ENCODE measurements around the gene OR51B5. TPM values are rescaled to one million over a fixed set of nuclear protein-coding genes. Genes with fewer than 3 reads are reported as not detected.
"Not testable (repeated sequence)": the region's sequence is repeated elsewhere in the genome, so short reads cannot be mapped to it uniquely, and the experiment has no call there.

Gene OR51B5
- total RNA-seq, 4 donors from 2014 or later: not detected

DNA sequence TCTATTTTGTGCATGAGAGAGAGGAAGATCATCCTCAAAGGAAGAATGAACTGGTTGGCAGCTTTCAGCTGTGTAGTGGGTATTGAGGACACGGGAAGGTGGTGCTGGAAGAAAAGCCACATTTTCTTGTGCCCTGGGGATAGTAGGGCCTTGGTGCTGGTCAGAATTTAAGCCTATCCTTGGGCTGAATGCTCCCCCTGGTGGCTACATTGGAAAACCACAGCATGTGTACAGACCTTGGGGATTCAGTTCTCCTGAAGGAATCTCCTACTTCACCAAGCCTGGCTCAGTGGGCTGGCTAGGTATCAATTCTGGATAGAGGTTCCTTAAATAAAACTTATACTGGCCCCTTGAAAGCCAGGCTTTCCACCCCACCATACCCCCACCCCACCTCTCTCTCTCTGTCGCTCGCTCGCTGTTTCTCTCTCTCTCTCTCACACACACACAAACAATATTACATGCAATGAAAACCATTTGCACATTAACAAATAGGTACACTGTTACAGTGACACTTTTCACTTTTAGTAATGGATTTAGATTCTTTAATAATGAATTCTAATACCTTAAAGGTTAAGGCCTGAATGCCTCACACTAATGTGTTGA, 37.5 kb upstream of the OR51B5 start:
- Histone ChIP-seq H3K36me3 (no peaks in the 10 kb centered on the region), H3K4me3 (no peak overlapping the region), H3K9me3 (no peaks in the 10 kb centered on the region), H3K27ac (no peak overlapping the region), H3K27me3 (no peaks in the 10 kb centered on the region), H3K4me1 (no peaks in the 10 kb centered on the region)
- TF ChIP-seq, protein P1, sequence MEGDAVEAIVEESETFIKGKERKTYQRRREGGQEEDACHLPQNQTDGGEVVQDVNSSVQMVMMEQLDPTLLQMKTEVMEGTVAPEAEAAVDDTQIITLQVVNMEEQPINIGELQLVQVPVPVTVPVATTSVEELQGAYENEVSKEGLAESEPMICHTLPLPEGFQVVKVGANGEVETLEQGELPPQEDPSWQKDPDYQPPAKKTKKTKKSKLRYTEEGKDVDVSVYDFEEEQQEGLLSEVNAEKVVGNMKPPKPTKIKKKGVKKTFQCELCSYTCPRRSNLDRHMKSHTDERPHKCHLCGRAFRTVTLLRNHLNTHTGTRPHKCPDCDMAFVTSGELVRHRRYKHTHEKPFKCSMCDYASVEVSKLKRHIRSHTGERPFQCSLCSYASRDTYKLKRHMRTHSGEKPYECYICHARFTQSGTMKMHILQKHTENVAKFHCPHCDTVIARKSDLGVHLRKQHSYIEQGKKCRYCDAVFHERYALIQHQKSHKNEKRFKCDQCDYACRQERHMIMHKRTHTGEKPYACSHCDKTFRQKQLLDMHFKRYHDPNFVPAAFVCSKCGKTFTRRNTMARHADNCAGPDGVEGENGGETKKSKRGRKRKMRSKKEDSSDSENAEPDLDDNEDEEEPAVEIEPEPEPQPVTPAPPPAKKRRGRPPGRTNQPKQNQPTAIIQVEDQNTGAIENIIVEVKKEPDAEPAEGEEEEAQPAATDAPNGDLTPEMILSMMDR (IDR thresholded peaks at IDR 0.05): peak in 1 of 2 donors; percentile 34
- TF ChIP-seq POLR2A (IDR thresholded peaks at IDR 0.05): no peak
- WGBS: 70% methylated on average over 4 of the region's 4 CpGs
- DNase-seq (ENCODE audit: low spot score in 2 of 2): no peak

DNA sequence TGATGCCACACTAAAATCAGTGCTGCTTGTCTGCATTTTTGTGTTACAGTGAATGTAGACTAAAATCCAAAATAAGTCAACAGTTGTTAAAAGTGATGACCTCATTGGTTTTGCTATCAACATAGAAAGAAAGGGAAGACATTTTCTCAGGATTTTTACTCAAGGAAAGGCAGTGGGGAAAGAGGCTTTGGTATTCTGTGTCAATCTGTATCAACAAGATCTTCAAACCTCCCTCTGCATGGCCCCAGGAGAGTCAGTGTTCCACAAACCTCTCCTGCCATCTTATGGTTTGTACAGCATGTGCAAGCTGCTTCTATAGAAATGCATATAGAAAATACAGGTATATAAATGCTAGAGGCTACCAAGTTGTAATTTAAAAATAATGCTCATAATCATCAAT, 26.5 kb upstream of the OR51B5 start:
- Histone ChIP-seq H3K36me3 (no peaks in the 10 kb centered on the region), H3K27ac (no peak overlapping the region), H3K4me1 (no peaks in the 10 kb centered on the region), H3K4me3 (no peak overlapping the region), H3K27me3 (no peaks in the 10 kb centered on the region), H3K9me3 (peaks cover 4% of the 10 kb centered on the region)
- TF ChIP-seq EP300 (IDR thresholded peaks at IDR 0.05) (no peak), POLR2AphosphoS5 (IDR thresholded peaks at IDR 0.05) (no peak), POLR2A (IDR thresholded peaks at IDR 0.05) (no peak)
- TF ChIP-seq, protein P1 (IDR thresholded peaks at IDR 0.05): no peak
- DNase-seq (ENCODE audit: low spot score in 2 of 2): no peak

DNA sequence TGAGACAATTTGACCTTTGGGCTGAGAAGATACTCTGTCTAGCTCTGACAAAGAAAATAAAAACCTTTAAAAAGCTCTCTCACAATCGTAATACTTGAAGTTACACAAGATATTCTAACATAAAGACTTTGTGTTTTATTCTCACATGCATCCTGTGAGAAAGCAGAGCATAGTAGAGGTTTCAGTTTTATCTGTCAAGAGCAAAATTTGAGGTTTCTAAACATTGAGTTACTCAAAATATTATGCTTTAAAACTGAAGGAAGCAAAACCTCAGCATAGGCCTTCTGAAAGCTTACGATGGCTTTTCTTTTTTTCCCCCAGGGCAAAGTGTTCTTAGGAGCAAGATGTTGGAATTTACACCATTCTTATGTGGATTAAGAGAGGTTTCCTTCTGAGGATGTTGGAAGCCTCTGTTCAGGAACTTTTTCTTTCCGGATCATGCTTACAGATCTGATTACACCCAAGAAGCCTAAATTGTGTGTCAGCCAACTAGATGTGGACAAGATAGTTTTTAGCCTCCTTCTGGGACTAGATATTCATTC, 25.2 kb upstream of the OR51B5 start:
- 52% methylated on average over 3 of the region's 3 CpGs for WGBS
- no peak for DNase-seq (ENCODE audit: low spot score in 2 of 2)
- no peaks in the 10 kb centered on the region for H3K4me1 ChIP-seq
- no peaks in the 10 kb centered on the region for H3K27me3 ChIP-seq
- no peaks in the 10 kb centered on the region for H3K36me3 ChIP-seq
- TF ChIP-seq, protein P1 (IDR thresholded peaks at IDR 0.05): no peak
- TF ChIP-seq POLR2AphosphoS5 (IDR thresholded peaks at IDR 0.05) (no peak), POLR2A (IDR thresholded peaks at IDR 0.05) (no peak), EP300 (IDR thresholded peaks at IDR 0.05) (no peak)
- H3K9me3 ChIP-seq: peaks cover 4% of the 10 kb centered on the region
- H3K27ac ChIP-seq: no peak overlapping the region
- no peak overlapping the region for H3K4me3 ChIP-seq

DNA sequence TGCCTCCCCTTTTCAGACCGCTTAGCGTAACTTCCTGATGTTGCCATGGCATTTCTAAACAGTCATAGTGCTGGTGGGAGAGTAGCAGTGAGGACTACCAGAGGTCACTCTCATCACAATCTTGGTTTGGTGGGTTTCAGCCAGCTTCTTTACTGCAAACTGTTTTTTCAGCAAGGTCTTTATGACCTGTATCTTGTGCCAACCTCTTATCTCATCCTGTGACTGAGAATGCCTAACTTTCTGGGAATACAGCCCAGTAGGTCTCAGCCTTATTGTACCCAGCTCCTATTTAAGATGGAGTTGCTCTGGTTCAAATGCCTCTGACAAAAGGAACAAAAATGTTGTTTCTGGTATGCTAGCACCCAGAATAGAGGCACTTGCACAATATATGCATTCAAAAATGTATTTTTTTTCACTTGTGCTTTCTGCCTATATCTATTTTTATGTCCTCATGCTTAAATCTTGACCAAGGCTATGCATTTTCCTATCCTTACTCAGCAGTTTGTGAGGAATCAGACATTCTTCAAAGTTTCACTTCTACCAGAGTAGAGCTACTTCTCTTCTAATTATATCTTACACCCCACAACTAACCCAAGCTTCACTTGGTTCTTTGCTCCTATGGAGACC, 24.2 kb upstream of the OR51B5 start:
- no peak for DNase-seq (ENCODE audit: low spot score in 2 of 2)
- no peak overlapping the region for H3K27ac ChIP-seq
- no peaks in the 10 kb centered on the region for H3K9me3 ChIP-seq
- TF ChIP-seq EP300 (IDR thresholded peaks at IDR 0.05) (no peak), POLR2AphosphoS5 (IDR thresholded peaks at IDR 0.05) (no peak), POLR2A (IDR thresholded peaks at IDR 0.05) (no peak)
- WGBS: 48% methylated on average over 2 of the region's 2 CpGs
- no peak overlapping the region for H3K4me3 ChIP-seq
- no peaks in the 10 kb centered on the region for H3K27me3 ChIP-seq
- no peaks in the 10 kb centered on the region for H3K36me3 ChIP-seq
- no peaks in the 10 kb centered on the region for H3K4me1 ChIP-seq

DNA sequence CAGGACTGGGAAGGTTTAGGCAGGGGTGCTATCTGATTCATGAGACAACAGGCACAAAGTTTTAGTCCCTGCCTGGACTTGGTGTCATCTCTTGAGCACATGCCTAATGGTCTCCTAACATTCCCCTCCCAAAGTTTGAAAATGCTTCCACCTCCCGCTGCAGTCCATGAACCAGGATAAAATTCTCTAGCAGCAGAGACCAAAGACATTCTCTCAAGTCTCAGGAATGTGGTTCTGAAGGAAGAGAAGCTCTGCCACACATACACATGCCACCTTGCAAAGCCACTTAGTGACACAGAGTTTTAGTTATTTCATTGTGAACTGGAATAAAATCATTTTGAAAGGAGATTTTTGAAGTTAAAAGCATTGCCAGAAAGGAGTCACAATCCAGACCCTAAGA, 23.5 kb upstream of the OR51B5 start:
- TF ChIP-seq POLR2AphosphoS5 (IDR thresholded peaks at IDR 0.05) (no peak), POLR2A (IDR thresholded peaks at IDR 0.05) (no peak), EP300 (IDR thresholded peaks at IDR 0.05) (no peak)
- TF ChIP-seq, protein P1 (IDR thresholded peaks at IDR 0.05): no peak
- H3K27me3 ChIP-seq: no peaks in the 10 kb centered on the region
- no peaks in the 10 kb centered on the region for H3K36me3 ChIP-seq
- DNase-seq (ENCODE audit: low spot score in 2 of 2): no peak
- H3K4me3 ChIP-seq: no peak overlapping the region
- no peaks in the 10 kb centered on the region for H3K9me3 ChIP-seq
- 67% methylated on average over 1 of the region's 1 CpG for WGBS
- H3K4me1 ChIP-seq: no peaks in the 10 kb centered on the region
- no peak overlapping the region for H3K27ac ChIP-seq

DNA sequence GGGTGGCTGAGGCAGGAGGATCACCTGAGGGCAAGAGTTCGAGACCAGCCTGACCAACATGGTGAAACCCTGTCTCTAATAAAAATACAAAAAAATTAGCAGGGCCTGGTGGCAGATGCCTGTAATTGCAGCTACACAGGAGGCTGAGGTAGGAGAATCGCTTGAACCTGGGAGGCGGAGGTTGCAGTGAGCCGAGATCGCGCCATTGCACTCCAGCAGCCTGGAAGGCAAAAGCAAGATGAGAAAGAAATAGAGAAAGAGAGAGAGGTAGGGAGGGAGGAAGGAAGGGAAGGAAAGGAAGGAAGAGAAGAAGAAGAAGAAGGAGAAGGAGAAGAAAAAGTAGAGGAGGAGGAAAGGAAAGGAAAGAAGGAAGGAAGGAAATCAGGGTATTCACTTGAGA, 23.0 kb upstream of the OR51B5 start:
- not testable (repeated sequence) for H3K27me3 ChIP-seq; H3K9me3 ChIP-seq; H3K36me3 ChIP-seq; DNase-seq (ENCODE audit: low spot score in 2 of 2); H3K4me3 ChIP-seq; H3K27ac ChIP-seq; H3K4me1 ChIP-seq
- WGBS: 83% methylated on average over 6 of the region's 6 CpGs

Data from suprapubic skin (tissue), 4 donors.